ENCODE results near the gene RAPGEF4. TPM values are rescaled to one million over a fixed set of nuclear protein-coding genes. Genes with fewer than 3 reads are reported as not detected.

The RAPGEF4 gene
- total RNA-seq, result 0.61 and 2.8 TPM in 2 replicates

DNA sequence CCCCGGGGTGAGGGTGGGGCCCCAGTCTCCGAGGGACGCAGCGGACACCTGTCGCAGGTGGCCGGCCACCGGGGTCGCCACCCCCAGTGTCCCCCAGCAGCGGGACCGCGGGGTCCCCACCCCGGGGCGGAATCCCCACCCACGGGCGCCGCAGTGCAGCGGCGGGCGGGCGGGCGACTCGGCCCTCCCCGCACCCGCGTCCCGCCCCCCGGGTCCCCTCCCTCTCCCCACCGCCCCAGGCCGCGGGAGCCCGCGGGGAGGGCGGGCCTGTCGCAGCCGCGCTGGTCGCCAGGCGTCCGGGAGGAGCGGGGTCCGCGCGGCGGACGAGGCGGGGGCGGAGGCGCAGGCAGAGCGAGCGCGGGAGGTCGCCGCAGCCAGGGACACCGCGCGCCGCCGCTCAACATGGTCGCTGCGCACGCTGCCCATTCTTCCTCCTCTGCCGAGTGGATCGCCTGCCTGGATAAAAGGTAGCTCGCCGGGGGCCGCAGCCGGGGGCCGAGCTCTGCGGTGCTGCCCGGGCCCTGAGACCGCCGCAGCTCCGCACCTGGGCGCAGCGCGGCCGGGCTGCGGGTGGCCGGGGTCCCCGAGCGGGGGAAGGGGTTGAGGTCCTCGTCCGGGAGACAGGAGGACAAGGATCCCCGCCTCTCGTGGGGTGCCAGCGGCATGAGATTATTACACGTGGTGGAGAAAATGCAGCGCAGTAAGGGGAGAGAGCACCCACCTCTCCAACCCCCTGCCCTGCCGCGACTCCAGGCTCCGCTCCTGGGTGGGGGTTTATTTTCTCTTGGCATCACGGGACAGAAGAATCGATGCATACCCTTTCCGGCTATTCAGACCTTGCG is at the start of gene RAPGEF4:
TSS of gene RAPGEF4 (plus strand) at position 264 of the 842 bp plus-strand sequence. CDS start at position 403, 139 bp downstream.

DNA sequence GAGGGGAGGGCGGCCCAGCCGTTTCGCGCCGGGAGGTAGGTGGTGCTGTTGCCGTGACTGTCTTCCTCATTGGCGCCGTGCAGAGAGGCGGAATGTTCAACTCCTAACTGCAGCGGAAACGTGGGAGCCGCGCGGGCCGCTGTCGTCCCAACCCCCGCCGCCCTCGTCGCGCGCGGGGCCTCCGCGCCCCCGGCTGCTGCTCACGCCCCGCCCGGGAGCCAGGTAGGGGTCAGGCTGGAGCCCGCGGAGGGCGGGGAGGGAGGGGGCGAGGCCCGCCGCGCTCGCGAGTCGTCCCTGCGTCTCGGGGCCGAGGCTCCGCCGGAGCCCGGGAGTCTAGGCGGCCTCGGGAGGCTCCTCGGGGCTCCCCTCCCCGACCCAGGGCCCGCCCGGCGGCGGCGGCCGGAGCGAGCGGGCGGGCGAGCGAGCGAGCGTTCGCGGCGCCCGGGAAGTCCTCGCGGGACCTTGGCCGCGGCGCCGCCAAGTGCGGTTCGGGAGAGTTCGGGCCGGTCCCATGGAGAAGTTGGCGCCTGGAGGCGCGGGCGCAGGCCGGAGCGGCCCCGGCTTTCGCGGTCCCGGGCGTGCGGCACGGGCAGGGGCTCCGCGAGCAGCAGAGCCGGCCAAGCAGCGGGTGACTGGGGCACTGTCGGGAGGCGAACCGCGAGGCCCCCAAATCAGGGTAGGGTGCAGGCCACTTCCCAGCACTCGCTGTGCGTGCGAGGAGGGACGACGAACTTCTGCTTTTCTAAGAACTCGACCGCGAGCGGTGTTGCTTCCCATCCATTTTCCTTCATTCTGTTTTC is 340.3 kb downstream of the RAPGEF4 start, which contains the start of gene MAP3K20:
TSS of gene MAP3K20 (plus strand) at position 66 of the 800 bp plus-strand sequence. CDS start 15,186 bp downstream, outside the sequence.

Small RNA genes within 50 kb of the gene (small RNA-seq; reads per million reads assigned to genes)
- not detected for gene RF01210

Other genes with a start within 250 kb of the RAPGEF4 start
- gene PDK1, start 179.8 kb upstream of the RAPGEF4 start, total RNA-seq, result 26.8 and 31.8 TPM in 2 replicates